GM20431 (cell line): ENCODE measurements around the gene RAB17.

Experiments used
- in situ Hi-C: fragments of 300-500 bp; cut with MseI, MboI; formaldehyde crosslinking; loops from one replicate; pipeline ENCODE4 v1.15.0; 2020; ENCODE audit warnings: low sequenced_read_pairs; ENCODE audit not compliant: unreplicated experiment

RAB17 gene

DNA sequence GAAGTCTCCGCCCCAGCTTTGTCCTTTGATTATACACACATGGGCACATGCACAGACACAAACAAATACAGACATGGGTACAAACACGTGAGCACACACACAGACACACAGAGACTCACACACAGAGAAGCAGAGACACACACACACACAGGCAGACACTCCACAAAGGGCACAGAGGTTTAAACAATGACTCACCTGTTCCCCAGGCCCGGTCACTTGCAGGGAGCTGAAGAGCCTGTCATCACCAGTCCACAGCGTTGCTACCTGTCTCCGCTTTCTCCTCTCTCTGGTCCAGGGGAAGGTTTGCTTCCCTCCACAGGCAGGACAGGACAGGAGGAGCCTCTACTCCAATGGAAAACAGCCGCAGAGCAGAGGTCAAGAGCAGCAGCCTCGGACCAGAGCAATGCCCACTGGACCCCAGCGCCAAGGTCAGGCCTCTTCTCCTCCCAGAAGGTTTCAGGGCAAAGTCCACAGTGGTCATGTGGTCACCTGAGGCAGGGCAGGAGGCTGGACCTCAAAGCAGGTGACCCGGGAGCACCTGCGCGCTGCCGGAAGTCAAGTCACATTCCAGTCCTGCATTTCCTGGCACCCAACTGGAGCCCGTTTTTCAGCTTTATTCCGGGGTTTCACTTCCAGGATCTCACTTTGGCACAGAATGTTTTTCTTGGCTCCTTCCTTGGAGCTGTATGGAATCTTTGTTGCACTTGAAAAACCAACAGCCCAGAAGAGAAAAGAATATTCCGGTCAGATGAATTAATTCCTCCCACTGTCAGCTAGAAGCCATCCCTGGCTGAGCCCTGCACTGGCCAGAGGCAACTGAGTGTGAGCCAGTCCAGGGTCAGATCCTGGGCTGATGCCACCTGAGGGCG is at the start of gene RAB17:
Gene RAB17, minus strand, starts transcription at position 463 of the 869 bp plus-strand sequence. CDS start 4,580 bp downstream, outside the sequence.
- in situ Hi-C loops = no loop called here

- in situ Hi-C loops = no loop called here
Measured at GRCh38 chr2:237639836-237640220, 49.3 kb upstream of the RAB17 start.

GRCh38 chr2:237639052-237639835 is 48.7 kb upstream of the RAB17 start:
- in situ Hi-C loops = no loop called here

DNA sequence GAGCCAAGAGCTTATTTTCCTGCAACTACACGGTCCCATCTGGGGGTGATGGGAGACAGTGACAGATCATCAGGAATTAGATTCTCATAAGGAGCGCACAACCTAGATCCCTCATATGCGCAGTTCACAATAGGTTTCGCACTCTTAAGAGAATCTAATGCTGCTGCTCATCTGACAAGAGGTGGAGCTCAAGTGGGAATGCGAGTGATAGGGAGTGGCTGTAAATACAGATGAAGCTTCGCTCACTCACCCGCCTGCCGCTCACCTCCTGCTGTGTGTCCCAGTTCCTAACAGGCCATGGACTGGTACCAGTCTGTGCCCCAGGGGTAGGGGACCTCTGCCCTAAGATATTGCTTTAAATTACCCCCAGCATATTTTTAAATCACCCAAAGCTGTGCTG is 47.6 kb upstream of the RAB17 start:
- in situ Hi-C loops = no loop called here

- in situ Hi-C loops = no loop called here
Measured at GRCh38 chr2:237637429-237638135, 47.0 kb upstream of the RAB17 start.

GRCh38 chr2:237636578-237636977 is 46.0 kb upstream of the RAB17 start:
- in situ Hi-C loops = no loop called here

- in situ Hi-C loops = no loop called here
Measured at GRCh38 chr2:237633061-237633561, 42.6 kb upstream of the RAB17 start.

GRCh38 chr2:237631801-237632585 is 41.5 kb upstream of the RAB17 start:
- in situ Hi-C loops = no loop called here

DNA sequence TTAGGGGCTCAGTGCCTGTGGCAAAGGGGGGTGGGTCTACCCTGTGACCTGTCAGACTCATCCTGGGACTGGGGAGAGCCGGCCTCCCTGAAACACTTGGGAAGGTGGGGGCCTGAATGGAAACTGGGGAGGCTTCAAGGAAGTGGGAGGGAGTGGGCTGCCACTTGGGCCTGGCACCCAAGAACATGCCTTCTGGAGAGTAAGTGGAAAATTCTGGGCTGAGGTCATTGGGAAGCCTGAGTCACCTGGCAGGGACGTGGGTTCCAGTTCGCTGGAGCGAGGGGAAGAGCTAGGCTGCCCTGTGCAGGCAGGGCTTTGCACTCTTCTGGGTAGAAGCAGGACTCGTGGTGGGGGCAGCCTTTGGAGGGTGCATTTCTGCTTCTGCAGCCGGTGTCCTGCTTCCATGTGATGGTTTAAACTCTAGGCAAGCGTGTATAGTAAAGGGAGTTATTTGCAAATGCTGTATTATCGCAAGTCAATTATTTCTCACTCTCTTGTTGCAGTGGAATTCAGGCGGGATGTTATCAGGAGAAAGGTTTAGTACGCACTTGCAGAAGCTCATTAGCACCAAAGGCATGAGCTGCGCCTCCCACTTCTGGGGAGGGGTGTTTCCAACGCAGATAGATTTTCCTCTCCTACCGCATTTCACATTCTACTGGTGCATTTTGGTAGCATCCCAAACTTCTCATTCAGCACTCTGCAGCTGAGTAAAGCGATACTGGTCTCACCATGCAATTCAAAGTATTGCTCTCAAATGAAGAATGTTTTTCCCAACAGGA is 40.7 kb upstream of the RAB17 start:
- in situ Hi-C loops = no loop called here

- in situ Hi-C loops = no loop called here
Measured at GRCh38 chr2:237630216-237631000, 39.9 kb upstream of the RAB17 start.

GRCh38 chr2:237629739-237630138 is 39.2 kb upstream of the RAB17 start:
- in situ Hi-C loops = no loop called here

DNA sequence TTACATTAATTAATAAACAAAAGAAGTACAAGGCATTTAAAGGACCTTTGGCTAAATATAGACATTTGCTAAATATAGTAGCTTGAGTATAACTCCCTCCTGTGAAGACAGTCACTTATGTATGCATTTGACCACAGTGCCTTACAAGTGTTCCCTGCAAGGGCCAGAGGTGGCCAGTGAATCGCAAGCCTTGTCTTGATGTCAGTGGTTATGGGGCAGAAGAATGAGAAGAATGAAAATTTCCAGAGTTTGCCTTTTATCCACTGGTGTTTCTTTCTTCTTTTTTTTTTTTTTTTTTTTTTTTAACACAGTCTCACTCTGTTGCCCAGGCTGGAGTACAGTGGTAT is 38.6 kb upstream of the RAB17 start:
- in situ Hi-C loops = no loop called here

GRCh38 chr2:237628247-237629187 is 38.0 kb upstream of the RAB17 start:
- in situ Hi-C loops = no loop called here

DNA sequence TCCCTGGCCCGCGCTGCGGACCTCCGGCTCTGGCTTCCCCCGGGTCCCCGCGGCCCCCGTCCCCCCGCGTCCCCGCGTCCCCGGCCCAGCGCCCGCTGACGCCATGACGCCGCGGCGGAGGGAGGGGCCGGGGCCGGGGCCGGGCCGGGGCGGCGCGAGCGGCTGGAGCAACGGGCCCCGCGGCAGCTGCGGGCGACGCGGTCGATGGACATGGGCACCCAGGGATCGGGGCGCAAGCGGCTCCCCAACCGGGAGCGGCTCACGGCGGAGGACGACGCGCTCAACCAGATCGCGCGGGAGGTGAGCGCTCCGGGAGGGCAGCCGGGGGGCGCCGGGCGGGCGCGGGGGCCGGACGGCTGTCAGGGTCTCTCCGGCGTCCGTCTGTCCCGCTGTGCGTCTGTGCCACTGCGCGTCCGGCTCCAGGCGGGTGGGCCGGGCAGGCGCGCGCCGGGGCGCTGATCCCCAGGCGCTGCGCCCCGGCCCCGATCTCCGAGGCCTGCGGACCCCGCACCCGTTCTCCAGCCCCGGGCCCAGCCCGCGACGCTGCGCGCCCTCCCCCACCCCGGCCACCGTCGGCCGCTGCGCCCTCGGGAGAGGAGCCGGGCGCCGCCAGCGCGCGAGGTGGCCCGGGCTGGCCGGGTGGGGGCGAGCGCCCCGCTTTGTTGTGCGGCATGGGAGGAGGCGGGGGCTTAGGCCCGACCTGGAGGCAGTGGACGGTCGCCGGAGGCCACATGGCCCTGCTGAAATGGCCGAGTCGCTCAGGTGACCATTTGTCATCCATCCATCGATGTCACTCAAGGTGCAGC is 37.1 kb upstream of the RAB17 start, which contains the start of gene LRRFIP1:
Gene LRRFIP1, plus strand, starts transcription at position 147 of the 806 bp plus-strand sequence. Its CDS starts 58 bp downstream, at position 205.
- in situ Hi-C loops = no loop called here

DNA sequence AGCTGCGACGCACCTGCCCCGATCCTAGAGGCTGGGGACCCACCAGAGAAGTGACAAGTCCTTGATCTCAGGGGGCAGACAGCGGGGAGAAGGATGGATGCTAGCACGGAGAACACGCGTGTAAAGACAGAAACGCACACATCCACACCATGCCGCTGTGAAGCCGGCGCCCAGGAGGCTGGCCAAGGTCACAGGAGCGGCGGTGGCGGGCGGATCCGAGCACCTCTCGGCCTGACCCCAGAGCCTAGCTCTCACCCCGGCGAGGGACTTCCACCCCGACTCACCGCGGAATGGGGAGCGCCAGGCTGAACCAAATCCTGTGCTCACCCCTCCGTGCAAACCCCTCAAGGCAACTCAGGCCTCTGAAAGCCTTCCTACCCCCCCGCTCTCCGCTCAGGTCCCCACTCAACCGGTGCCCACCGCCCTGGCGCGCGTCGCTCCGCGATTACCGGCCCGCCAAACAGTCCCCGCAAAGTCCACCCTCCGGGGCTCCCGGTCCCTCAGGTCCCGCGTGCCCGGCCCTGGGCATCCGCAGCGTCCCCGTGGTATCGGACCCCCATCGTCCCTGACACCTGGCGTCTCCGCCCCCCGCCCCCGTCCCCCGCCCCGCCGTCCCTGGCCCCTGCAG is 36.4 kb upstream of the RAB17 start:
- in situ Hi-C loops = no loop called here

- in situ Hi-C loops = no loop called here
Measured at GRCh38 chr2:237625777-237626176, 35.2 kb upstream of the RAB17 start.
